GM19395 (cell line): Measurements from ENCODE around the gene SLC22A25.
"Not testable (repeated sequence)": the region's sequence is repeated elsewhere in the genome, so short reads cannot be mapped to it uniquely, and the experiment has no call there.

ENCODE experiments used
- ATAC-seq: cut with Tn5 transposase; IDR thresholded peaks from one replicate; pipeline ENCODE4 v1.9.1; 2021; ENCODE audit warnings: mild to moderate bottlenecking, moderate library complexity; ENCODE audit not compliant: unreplicated experiment

SLC22A25 gene

GRCh38 chr11:63243533-63243932 lies at the start of gene SLC22A25:
SLC22A25 (minus strand) TSS chr11:63243599; CDS start chr11:63229652, 13,947 bp downstream.
- no peak for ATAC-seq

DNA sequence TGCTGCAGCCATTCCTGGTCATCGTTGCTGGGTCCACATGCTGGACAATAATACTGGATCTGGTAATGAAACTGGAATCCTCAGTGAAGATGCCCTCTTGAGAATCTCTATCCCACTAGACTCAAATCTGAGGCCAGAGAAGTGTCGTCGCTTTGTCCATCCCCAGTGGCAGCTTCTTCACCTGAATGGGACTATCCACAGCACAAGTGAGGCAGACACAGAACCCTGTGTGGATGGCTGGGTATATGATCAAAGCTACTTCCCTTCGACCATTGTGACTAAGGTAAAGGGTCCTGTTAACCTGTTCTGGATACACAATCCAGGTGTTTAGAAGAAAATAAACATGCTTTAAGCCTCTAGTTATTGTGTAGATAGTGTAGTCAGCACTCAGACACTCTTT lies 46.9 kb upstream of the SLC22A25 start:
- ATAC-seq = no peak

GRCh38 chr11:63289658-63290057 lies 46.3 kb upstream of the SLC22A25 start:
- no peak for ATAC-seq

DNA sequence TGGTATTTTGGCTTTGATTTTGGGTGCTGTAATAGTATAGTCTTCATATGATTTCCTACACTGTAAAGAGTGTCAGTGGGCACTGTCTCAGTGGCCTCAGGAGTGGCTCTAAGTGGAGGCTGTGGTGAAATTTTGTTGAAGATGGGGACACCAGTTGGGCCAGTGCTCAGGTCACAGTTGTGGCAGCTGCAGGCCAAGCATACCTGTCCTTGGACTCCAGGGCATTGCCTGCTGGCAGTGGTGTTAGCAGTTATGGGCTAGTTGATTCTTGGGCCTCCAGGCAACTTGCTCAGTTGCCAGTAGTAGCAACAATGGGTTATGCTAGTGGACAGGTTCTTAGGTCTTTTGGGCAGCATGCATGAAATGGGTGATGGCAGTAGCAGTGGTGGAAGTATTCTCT lies 39.2 kb upstream of the SLC22A25 start:
- no peak for ATAC-seq

DNA sequence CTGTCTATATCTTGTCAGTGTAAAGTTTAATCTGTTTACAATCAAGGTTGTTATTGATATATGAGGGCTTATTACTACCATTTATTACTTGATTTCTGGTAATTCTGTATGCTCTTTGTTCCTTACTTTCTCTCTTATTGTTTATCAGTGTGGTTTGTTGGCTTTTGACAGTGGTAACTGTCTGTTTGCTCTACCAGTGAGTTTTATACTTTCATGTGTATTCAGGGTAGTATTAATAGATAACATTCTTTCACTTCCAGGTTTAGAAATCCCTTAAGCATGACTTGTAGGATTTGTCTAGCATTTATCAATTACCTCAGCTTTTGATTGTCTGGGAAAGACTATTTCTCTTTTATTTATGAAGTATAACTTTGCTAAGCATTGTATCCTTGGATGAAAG lies 37.5 kb upstream of the SLC22A25 start:
- no peak for ATAC-seq

GRCh38 chr11:63277345-63277943 lies 34.0 kb upstream of the SLC22A25 start:
- ATAC-seq = no peak

DNA sequence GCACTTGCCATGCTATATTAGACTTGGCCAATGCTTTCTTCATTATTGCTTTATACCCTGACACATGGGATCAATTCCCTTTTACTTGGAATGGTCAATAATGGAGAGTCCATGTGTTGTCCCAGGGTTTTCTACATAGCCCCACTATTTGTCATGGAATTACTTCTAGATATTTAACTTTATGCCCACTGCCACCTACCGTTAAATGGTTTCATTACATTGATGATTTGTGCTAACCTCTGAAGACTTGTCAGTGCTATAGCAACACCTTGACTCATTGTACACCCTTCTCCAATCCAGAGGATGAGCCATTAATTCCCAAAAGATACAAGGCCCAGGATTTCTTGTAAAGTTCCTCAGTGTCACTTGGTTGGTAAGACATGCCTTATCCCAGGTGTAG lies 31.4 kb upstream of the SLC22A25 start:
- ATAC-seq = no peak

GRCh38 chr11:63273685-63274084 lies 30.3 kb upstream of the SLC22A25 start:
- ATAC-seq = no peak

DNA sequence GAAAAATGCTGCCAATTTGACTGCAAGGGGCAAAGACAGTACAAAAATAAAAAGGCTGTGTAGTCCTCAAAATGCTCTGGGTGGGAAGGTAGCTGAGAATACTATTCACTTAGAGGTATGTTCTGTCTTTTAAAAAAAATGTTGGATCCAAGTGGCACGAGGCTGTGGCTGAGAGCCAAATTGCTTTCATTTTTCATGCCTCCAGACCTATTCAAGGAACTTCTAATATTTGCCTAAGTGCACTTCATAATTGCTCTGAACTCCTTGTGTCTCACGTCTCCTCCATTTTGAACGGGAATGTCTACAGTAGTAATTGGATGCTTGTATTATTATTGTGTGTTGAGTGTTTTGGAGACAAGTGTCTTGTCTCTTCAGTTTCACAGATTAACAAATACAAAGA lies 19.1 kb upstream of the SLC22A25 start:
- ATAC-seq = no peak

DNA sequence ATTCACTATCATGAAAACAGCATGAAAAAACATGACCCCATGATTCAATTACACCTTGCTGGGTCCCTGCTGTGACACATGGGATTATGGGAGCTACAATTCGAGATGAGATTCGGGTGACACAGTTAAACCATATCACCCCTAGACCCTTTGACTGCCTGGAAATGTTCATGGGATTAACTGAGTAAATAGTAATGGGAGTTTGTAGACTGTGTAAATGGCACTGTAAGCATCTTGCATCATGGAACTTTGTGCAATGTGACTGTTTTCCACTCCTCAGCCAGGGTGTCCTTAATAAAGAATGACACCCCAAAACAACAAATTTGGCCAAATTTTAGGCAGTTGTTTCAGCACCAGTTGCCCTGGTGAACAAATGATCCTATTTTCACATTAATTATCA lies 7.9 kb upstream of the SLC22A25 start:
- no peak for ATAC-seq

- no peak for ATAC-seq
Measured at GRCh38 chr11:63250162-63251050, 7.0 kb upstream of the SLC22A25 start.

DNA sequence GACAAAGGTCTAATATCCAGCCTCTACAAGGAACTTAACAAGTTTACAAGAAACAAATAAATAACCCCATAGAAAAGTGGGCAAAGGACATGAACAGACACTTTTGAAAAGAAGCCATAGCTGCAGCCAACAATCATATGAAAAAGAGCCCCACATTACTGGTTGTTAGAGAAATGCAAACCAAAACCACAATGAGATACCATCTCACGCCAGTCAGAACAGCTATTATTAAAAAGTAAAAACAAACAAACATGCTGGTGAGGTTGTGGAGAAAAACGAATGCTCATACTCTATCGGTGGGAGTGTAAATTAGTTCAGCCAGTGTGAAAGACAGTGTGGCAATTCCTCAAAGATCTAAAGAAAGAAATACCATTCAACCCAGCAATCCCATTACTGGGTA lies 5.6 kb upstream of the SLC22A25 start:
- ATAC-seq = no peak

DNA sequence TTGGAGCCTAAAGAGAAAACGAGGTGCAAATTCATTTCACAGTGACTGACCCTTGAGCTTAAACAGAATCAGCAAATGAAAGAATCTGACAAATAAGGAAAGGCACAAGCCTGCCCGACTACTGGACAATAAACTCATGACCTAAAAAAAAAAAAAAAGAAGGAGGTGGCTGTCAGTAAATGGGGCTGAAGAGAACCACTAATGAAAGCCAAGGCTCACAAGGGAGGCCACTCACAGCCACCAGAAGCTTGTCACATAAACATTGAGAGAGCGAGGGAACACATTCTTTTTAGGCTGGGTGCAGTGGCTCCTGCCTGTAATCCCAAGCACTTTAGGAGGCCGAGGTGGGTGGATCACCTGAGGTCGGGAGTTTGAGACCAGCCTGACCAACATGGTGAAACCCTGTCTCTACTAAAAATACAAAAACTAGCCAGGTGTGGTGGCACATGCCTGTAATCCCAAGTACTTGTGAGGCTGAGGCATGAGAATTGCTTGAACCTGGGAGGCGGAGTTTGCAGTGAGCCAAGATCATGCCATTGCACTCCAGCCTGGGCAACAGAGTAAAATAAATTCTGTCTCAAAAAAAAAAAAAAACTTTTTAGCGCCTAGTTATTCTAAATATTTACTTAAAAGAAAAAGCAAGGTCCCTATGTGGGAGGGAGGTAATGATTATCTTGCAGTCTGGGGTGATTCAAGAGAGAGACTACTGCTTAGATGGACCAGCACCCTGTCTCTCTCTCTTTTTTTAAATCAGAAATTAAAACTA lies 4.0 kb upstream of the SLC22A25 start:
- ATAC-seq = not testable (repeated sequence)

GRCh38 chr11:63246045-63246444 lies 2.6 kb upstream of the SLC22A25 start:
- no peak for ATAC-seq

DNA sequence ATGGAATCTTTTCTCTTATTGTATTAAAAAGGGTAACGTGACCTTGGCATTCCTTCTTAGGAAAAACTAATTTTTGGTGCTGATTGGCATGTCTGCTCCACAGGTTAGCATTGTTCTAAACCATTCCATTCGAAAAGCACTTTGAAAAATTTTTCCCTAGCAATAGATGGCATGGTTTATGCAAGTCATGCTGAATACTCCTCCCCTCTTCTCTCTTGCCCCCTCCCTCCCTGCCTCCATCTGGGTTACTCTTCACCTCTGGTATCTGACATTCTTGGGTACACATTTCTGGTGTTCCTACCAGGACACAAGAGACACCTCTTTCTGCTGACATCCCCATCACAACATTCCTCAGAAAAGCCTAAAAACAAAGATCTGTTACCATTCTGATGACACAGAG lies 1.5 kb upstream of the SLC22A25 start:
- no peak for ATAC-seq

DNA sequence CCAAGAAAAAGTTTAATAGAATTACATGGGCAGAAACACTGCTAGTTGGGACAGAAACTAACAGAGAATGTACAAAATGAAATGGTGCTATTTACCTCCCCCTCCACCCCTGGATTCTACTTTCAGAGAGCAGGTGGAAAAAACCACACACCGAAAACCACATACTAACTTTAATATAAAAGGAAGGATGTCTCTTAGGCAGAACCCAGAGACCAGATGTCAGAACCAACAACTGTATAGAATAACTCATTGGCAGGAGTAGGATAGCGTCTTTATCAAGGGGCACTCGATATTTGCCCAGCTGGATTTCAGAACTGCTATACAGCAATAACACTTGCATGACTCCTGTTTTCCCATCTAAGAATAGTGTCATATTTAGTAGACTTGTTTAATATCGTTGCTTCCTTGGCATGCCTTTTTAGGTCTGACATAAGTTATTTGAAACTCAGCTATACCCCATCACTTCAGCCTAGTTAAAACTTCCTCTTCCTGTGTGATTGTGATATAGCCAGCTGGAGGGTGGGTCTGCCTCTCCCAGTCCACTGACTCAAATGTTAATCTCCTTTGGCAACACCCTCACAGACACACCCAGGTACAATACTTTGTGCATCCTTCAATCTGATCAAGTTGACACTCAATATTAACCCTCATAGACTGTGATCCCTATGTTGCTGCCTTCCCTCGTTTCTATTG lies 1.2 kb downstream of the SLC22A25 start:
- ATAC-seq = no peak

DNA sequence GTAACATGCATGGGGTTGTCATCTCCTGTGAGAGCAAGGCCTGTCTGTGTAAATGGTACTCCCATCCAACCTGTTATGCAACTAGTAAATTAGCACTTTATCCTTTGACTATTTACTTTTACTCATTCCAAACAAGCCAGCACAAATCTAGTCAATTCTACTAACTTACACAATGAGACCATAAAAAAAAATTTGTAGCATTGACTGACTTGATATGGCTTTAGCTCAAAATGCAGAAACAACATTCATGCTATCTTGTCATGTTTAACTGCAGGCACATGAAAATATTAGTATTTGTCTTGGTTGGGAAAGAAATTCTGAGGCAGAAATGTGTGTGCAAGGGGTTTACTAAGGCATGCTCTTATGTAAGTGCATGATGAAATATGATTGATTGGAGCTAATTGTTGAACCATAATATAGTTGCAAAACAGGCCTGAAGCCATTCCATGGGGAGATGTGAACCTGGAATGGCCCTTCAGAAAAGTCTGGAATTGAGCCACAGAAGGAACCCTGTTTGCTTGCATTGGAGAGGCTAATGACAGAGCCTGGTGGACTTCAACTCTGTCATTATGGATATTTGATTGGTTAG lies 2.5 kb downstream of the SLC22A25 start:
- no peak for ATAC-seq

DNA sequence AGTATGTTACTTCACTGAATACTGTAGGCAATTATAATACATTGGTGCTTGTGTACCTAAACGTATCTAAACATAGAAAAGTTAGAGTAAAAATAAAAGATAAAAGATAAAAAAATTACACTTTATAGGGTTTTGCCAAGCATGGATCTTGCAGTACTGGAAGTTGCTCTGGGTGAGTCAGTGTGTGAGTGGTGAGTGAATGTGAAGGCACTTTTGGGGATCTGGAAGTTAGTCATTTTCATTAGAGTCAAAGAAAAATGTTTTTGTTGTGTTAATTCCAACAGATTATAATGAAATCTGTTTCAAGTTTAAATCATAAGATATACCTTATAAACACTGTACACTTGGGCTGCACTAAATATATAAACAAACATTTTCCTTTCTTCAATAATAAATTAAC lies 3.3 kb downstream of the SLC22A25 start:
- ATAC-seq = no peak

- no peak for ATAC-seq
Measured at GRCh38 chr11:63239254-63239653, 4.1 kb downstream of the SLC22A25 start.

- ATAC-seq = no peak
Measured at GRCh38 chr11:63237413-63237812, 6.0 kb downstream of the SLC22A25 start.
